ENCODE data around the gene CNTROB. TPM values are rescaled to one million over a fixed set of nuclear protein-coding genes. Genes with fewer than 3 reads are reported as not detected.

CNTROB gene
- total RNA-seq, 2 donors from 2014 or later: 14.0 to 27.0 TPM

DNA sequence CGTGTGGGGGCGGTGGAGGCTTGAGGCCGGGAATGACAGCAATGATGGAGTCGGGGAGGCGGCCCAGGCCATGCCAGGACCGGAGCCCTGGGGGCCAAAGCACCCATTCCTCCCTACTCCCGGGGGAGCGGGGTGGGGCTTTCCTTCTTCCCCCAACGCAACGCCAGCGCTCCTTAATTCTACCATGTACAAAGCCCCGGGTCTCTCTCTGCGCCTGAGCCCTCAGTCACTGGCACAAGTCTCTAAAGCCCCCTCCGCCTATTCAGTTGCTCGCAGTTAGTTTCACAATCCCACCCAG, 15.7 kb upstream of the CNTROB start:
- H3K4me3 ChIP-seq: peak overlapping the region in 1 of 2 donors; percentile 19
- DNase-seq (no peak), ATAC-seq (no peak)
- no peaks in the 10 kb centered on the region for H3K9me3 ChIP-seq
- H3K27me3 ChIP-seq: no peaks in the 10 kb centered on the region
- no peaks in the 10 kb centered on the region for H3K36me3 ChIP-seq (replicated peaks in 1 of 2; ENCODE audit: insufficient read depth in 1 of 2, low read depth in 2 of 2)
- H3K4me1 ChIP-seq: peaks cover 23% of the 10 kb centered on the region
- intact Hi-C loops (cut with DNase I): no loop called here
- peak overlapping the region; percentile 76 to 90 (median 83) for H3K27ac ChIP-seq
- 50 to 80% methylated on average over 9 to 15 of the region's 15 CpGs for WGBS, 2 donors
- TF ChIP-seq, protein P1, sequence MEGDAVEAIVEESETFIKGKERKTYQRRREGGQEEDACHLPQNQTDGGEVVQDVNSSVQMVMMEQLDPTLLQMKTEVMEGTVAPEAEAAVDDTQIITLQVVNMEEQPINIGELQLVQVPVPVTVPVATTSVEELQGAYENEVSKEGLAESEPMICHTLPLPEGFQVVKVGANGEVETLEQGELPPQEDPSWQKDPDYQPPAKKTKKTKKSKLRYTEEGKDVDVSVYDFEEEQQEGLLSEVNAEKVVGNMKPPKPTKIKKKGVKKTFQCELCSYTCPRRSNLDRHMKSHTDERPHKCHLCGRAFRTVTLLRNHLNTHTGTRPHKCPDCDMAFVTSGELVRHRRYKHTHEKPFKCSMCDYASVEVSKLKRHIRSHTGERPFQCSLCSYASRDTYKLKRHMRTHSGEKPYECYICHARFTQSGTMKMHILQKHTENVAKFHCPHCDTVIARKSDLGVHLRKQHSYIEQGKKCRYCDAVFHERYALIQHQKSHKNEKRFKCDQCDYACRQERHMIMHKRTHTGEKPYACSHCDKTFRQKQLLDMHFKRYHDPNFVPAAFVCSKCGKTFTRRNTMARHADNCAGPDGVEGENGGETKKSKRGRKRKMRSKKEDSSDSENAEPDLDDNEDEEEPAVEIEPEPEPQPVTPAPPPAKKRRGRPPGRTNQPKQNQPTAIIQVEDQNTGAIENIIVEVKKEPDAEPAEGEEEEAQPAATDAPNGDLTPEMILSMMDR (IDR thresholded peaks at IDR 0.05): no peak
- no peak for TF ChIP-seq POLR2A (IDR thresholded peaks at IDR 0.05)

DNA sequence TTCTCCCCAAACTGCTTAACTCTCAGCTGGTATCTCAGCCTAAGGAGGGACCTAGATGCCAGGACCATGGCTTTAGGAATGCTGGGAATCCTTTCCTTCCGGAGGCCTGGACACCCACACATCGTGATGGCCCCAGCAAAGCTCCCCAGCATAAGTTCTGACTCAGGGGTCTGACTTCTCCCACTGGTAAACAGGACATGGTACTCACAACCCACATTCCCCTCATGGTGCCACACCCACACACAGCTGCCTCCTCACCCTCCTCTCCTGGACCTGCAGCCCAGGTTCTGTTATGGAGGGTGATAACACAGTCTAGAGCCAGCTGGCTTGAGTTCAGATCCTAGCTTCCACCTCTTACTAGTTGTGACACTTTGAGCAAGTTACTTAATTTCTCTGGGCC, 15.2 kb upstream of the CNTROB start:
- no peaks in the 10 kb centered on the region for H3K36me3 ChIP-seq (replicated peaks in 1 of 2; ENCODE audit: insufficient read depth in 1 of 2, low read depth in 2 of 2)
- no peaks in the 10 kb centered on the region for H3K9me3 ChIP-seq
- peaks cover 23% of the 10 kb centered on the region for H3K4me1 ChIP-seq
- no peak for TF ChIP-seq POLR2A (IDR thresholded peaks at IDR 0.05)
- TF ChIP-seq, protein P1 (IDR thresholded peaks at IDR 0.05): no peak
- intact Hi-C loops (cut with DNase I): no loop called here
- peak in 1 of 4 donors; percentile 11 for DNase-seq
- WGBS, 2 donors: 80 to 96% methylated on average over 2 of the region's 2 CpGs
- H3K4me3 ChIP-seq: no peak overlapping the region
- no peak overlapping the region for H3K27ac ChIP-seq
- ATAC-seq: no peak
- H3K27me3 ChIP-seq: no peaks in the 10 kb centered on the region

DNA sequence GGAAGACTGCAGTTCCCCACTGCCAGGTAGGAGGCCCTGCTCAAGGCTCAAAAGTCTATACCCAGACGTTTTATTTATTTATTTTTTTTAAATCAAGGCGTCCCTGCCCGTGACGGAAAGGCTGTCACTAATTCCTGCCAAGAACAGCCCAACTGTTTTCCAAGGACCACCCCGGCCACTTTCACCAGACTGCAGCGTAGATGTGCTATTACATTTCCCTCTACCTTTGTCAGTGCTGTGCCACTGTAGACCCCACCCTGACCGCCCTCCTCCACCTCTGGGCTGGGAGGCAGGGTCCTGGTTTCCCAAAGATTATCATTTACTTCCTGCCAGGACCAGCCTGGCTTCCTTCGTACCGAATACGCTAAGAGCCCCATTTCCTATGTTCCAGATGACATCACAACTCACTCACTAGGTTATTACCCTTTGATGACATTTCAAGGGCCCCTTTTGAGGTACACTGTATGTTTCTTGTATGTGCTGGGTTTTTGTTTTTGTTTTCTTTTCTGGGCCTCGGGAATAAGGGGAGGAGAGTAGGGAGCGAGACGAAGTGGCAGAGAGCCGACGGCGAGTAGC, 9.6 kb upstream of the CNTROB start:
- DNase-seq: no peak
- intact Hi-C loops (cut with DNase I): no loop called here
- Histone ChIP-seq H3K27me3 (no peaks in the 10 kb centered on the region), H3K4me1 (peaks cover 13% of the 10 kb centered on the region), H3K27ac (peak overlapping the region; percentile 10 to 64 (median 54)), H3K36me3 (replicated peaks in 1 of 2; ENCODE audit: insufficient read depth in 1 of 2, low read depth in 2 of 2) (no peaks in the 10 kb centered on the region), H3K9me3 (no peaks in the 10 kb centered on the region), H3K4me3 (peak overlapping the region in 1 of 2 donors; percentile 0)
- ATAC-seq: peak; percentile 11
- TF ChIP-seq, protein P1 (IDR thresholded peaks at IDR 0.05): peak in 1 of 7 experiments; percentile 1
- TF ChIP-seq POLR2A (IDR thresholded peaks at IDR 0.05): no peak
- WGBS, 2 donors: 35 to 36% methylated on average over 16 of the region's 16 CpGs

DNA sequence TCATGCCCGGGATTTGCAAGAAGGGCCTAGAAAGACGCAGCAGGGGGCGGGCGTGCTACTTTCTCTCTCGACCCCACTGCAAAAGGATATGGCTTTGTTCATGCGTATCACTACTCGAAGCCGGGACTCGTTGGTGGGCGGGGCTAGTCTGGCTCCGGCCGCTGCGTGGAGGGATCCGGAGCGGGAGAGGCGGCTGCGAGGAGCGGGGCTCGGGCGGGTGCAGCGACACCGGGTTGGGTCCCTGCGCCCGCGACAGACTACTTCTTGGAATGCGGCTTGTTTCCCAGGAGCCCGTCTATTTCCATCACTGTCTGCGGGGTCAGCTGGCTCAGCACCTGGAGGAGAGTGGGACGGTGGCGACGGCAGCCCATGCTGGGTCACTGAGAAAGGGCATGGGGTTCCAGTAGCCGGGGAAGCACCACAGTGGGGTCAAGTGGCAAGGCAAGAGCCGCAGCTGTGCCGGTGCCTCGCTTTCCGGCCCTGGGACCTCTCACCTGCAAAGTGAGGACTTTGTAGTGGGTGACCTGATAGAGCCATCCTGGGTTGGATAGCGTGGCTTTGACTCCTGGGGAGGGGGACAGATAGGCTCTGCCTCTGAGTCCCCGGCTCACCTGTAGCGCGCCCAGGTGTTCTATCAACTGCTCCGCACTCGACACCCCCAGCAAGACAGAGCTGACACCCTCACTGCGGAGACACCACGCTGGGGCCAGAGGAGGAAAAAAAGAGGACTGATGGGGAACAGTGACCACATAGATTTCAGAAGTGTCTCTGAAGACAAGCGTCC, 9.0 kb upstream of the CNTROB start:
- no peaks in the 10 kb centered on the region for H3K9me3 ChIP-seq
- peaks cover 13% of the 10 kb centered on the region for H3K4me1 ChIP-seq
- WGBS, 2 donors: 21 to 22% methylated on average over 31 to 45 of the region's 45 CpGs
- intact Hi-C loops (cut with DNase I): no loop called here
- peak; percentile 33 to 81 (median 79) for TF ChIP-seq POLR2A (IDR thresholded peaks at IDR 0.05)
- TF ChIP-seq, protein P1 (IDR thresholded peaks at IDR 0.05): no peak
- H3K4me3 ChIP-seq: peak overlapping the region in 1 of 2 donors; percentile 0
- H3K36me3 ChIP-seq (replicated peaks in 1 of 2; ENCODE audit: insufficient read depth in 1 of 2, low read depth in 2 of 2): no peaks in the 10 kb centered on the region
- DNase-seq: peak; percentile 84 to 90 (median 88)
- peak; percentile 96 for ATAC-seq
- peak overlapping the region; percentile 10 to 64 (median 54) for H3K27ac ChIP-seq
- no peaks in the 10 kb centered on the region for H3K27me3 ChIP-seq

All from body of pancreas (tissue), 4 donors.